Tibial artery (tissue), 4 donors: ENCODE results near the gene CAPZA1.

Experiments
- DNase-seq, 2 donors: peaks; one replicate each; pipeline ENCODE4 v3.0.0-alpha.2; 2019
- H3K27ac ChIP-seq, 2 donors: fragments of 200-600 bp; sonication (generic) in 1 of 2; 1 replicate in 1 of 2; 2 replicates in 1 of 2; pipeline ENCODE4 v1.5.1; 2018 to 2019; ENCODE audit warnings: mild to moderate bottlenecking in 1 of 2
- H3K27me3 ChIP-seq, 2 donors: fragments of 200-600 bp; sonication (generic) in 1 of 2; one replicate each; pipeline versions ENCODE4 v1.5.1 to v1.6.0; 2016 to 2019
- H3K36me3 ChIP-seq, 3 donors: fragments of 200-600 bp; sonication (generic) in 2 of 3; one replicate each; pipeline ENCODE4 v1.5.1; 2016 to 2019; ENCODE audit warnings: mild to moderate bottlenecking in 2 of 3
- H3K4me1 ChIP-seq, 4 donors: fragments of 200-600 bp; sonication (generic) in 2 of 4; 1 replicate in 3 of 4; 2 replicates in 1 of 4; pipeline ENCODE4 v1.5.1; 2016 to 2019
- H3K4me3 ChIP-seq, 2 donors: fragments of 200-600 bp; sonication (generic) in 1 of 2; 1 replicate in 1 of 2; 2 replicates in 1 of 2; pipeline ENCODE4 v1.5.1; 2018 to 2019; ENCODE audit warnings: mild to moderate bottlenecking in 2 of 2
- H3K9me3 ChIP-seq, 3 donors: fragments of 200-600 bp; sonication (generic) in 1 of 3; one replicate each; pipeline ENCODE4 v1.5.1; 2016 to 2019
- CTCF ChIP-seq, 2 experiments: fragments of 200-600 bp in 1 of 2; fragments of 450-650 bp in 1 of 2; IDR thresholded peaks; one replicate each; pipeline ENCODE4 v1.5.1; 2017 to 2019; ENCODE audit warnings: antibody characterized with exemption in 2 of 2, mild to moderate bottlenecking in 1 of 2, moderate library complexity in 1 of 2
- intact Hi-C: fragments of 100-400 bp; cut with DNase I; formaldehyde crosslinking; loops from one replicate; pipeline ENCODE4 v1.15.0; 2023; ENCODE audit warnings: low total_unique reads

The CAPZA1 gene

DNA sequence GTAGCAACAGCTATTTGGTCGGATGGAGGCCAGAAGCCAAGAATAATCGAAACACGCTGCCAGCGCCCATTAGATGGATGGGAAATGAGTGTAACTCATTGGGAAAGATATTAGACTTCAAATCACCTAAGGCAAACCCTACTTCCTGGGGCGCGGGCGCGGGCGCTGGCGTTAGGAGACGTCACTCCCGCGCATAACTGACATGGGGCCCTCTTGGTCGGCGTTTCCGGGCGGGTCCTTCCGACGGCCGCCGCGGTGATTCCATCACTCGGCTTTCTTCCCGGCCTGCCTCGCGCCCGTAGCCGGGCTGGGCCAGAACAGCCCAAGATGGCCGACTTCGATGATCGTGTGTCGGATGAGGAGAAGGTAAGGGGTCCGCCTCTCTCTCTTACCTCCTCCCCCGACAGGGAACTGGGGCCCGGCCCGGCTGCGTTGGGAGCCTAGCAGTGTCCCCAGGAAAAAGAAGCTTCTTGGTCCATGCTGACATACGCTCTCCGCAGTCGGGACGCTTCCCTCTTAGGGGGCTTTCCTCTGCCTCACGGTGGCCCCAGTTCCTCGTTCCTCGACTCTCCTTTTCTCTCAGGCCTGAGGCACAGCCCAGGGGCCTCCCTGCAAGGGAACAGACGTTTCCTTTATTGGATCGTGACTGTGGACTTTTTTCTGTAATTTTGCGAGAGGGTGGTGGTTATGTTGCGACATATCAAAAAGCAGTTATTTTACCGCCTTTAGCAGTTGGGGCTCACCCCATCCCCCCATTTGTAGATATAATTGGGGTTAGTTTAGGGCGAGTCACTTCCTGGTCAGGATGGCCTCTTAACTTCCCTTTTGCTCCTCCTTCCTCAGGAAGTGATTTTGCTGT is at the start of gene CAPZA1:
CAPZA1 (plus strand) TSS at position 315 of the 859 bp plus-strand sequence; CDS start at position 328, 13 bp downstream.
- no peaks in the 10 kb centered on the region for H3K9me3 ChIP-seq
- peaks cover 0 to 48% (median 25%) of the 10 kb centered on the region in 4 donors for H3K4me1 ChIP-seq
- TF ChIP-seq CTCF (IDR thresholded peaks at IDR 0.05) = no peak
- peak within 1 kb of the TSS; percentile 67 to 96 for H3K4me3 ChIP-seq
- peaks cover 7 to 16% (median 16%) of the 10 kb centered on the region in 3 donors for H3K36me3 ChIP-seq
- intact Hi-C loops = loop anchor here (2.0 to 5.0 kb wide), 2 partner anchors 53 to 87 kb away; partner anchors contain the start of genes MOV10 and RHOC
- H3K27ac ChIP-seq = peak within 1 kb of the TSS; percentile 98 to 100
- peak; percentile 89 to 95 for DNase-seq
- no peaks in the 10 kb centered on the region for H3K27me3 ChIP-seq

- Histone ChIP-seq H3K9me3 (no peaks in the 10 kb centered on the region), H3K4me1 (no peaks in the 10 kb centered on the region), H3K27me3 (no peaks in the 10 kb centered on the region), H3K27ac (no peak overlapping the region), H3K4me3 (no peak overlapping the region), H3K36me3 (peaks cover 52 to 91% (median 56%) of the 10 kb centered on the region in 3 donors)
- intact Hi-C loops = no loop called here
- TF ChIP-seq CTCF (IDR thresholded peaks at IDR 0.05) = no peak
- DNase-seq = no peak
Measured at GRCh38 chr1:112575154-112575804, 44.4 kb upstream of the CAPZA1 start.

GRCh38 chr1:112576240-112576639 is 43.4 kb upstream of the CAPZA1 start:
- no peak for TF ChIP-seq CTCF (IDR thresholded peaks at IDR 0.05)
- intact Hi-C loops = no loop called here
- no peak for DNase-seq

DNA sequence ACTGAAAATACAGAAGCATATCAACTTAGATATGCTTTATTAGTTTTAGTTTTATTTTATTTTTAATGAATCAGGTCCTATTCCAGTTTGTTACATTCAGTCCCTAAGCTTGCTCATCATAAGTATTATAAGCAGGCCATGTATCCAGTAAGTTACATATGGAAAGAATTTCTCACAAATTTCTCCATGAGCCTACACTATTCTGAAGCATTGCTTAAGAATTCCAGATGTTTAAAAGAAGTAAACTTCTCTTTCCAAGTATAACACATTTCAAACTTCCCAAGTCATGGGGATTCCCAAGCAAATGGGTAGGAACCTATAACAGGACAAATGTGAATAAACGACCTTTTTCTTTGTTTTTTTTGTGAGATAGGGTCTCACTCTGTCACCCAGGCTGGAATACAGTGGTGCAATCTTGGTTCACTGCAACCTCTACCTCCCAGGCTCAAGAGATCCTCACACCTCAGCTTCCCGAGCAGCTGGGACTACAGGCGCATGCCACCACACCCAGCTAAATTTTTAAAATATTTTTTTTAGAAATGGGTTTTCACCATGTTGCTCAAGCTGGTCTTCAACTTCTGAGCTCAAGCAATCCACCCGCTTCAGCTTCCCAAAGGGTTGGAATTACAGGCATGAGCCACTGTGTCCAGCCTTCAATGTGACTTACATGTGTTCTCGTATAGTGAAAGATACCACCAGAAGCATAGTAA is 39.7 kb upstream of the CAPZA1 start:
- Histone ChIP-seq H3K36me3 (peaks cover 45 to 81% (median 52%) of the 10 kb centered on the region in 3 donors), H3K4me1 (no peaks in the 10 kb centered on the region), H3K9me3 (no peaks in the 10 kb centered on the region), H3K4me3 (no peak overlapping the region), H3K27me3 (no peaks in the 10 kb centered on the region), H3K27ac (no peak overlapping the region)
- intact Hi-C loops = no loop called here
- DNase-seq = no peak
- TF ChIP-seq CTCF (IDR thresholded peaks at IDR 0.05) = no peak

More at GRCh38 chr1:112576240-112576639, 43.4 kb upstream of the CAPZA1 start:
- no peaks in the 10 kb centered on the region for H3K4me1 ChIP-seq
- H3K4me3 ChIP-seq = no peak overlapping the region
- peaks cover 54 to 93% (median 59%) of the 10 kb centered on the region in 3 donors for H3K36me3 ChIP-seq
- no peak overlapping the region for H3K27ac ChIP-seq
- H3K27me3 ChIP-seq = no peaks in the 10 kb centered on the region
- no peaks in the 10 kb centered on the region for H3K9me3 ChIP-seq

DNA sequence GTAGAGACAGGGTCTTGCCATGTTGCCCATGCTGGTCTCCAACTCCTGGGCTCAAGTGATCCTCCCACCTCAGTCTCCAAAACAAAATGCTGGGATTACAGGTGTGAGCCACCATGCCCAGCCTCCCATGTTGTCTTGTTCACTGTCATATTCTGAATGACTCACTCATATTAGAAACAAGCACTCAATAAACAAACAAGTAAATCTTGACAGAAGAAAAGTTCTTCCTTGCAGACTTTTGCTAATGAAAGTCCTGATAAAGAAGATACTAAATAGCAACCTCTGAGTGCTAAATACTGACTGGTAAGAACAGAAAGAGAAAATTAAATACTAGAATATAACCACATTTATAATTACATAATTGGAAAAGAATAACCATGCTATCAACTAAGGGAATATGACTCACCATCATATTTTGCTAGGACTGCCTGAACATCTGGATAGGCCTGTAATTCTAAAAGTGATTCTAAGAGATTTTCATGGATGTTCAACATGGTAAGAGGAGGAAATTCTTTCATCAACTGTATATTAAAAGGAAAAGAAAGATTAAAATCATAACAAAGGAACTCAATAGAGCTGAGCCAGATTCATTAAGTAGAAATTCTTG is 37.9 kb upstream of the CAPZA1 start:
- no peaks in the 10 kb centered on the region for H3K9me3 ChIP-seq
- intact Hi-C loops = no loop called here
- no peaks in the 10 kb centered on the region for H3K4me1 ChIP-seq
- no peaks in the 10 kb centered on the region for H3K27me3 ChIP-seq
- no peak overlapping the region for H3K27ac ChIP-seq
- no peak overlapping the region for H3K4me3 ChIP-seq
- H3K36me3 ChIP-seq = peaks cover 34 to 63% (median 39%) of the 10 kb centered on the region in 3 donors
- DNase-seq = no peak
- no peak for TF ChIP-seq CTCF (IDR thresholded peaks at IDR 0.05)
